Measurements from ENCODE around the gene SH3BP2. TPM values are rescaled to one million over a fixed set of nuclear protein-coding genes. Genes with fewer than 3 reads are reported as not detected.

SH3BP2 gene
- 7.9 and 13.2 TPM in 2 replicates for total RNA-seq

GRCh38 chr4:2792711-2793585 lies at the start of gene SH3BP2:
Gene SH3BP2, plus strand, starts transcription at chr4:2793085. Its CDS starts 27,533 bp downstream, at chr4:2820618.

GRCh38 chr4:2755821-2756690 lies 36.8 kb upstream of the SH3BP2 start, which contains the start of gene TNIP2:
Gene TNIP2, minus strand, starts transcription at chr4:2756336. Its CDS starts 47 bp downstream, at chr4:2756289.

GRCh38 chr4:2843263-2843940 lies 50.5 kb downstream of the SH3BP2 start, which contains the start of gene ADD1:
Gene ADD1, plus strand, starts transcription at chr4:2843844. Its CDS starts 32,072 bp downstream, at chr4:2875916.

Other genes with a start within 250 kb of the SH3BP2 start
- 48.2 and 62.9 TPM in 2 replicates for gene TNIP2, start 36.7 kb upstream of the SH3BP2 start, total RNA-seq
- gene ADD1, start 50.8 kb downstream of the SH3BP2 start, total RNA-seq: 107 and 134 TPM in 2 replicates
- gene NOP14, start 170.3 kb downstream of the SH3BP2 start, total RNA-seq: 17.8 and 38.9 TPM in 2 replicates
- 3.5 and 5.9 TPM in 2 replicates for gene GRK4, start 170.5 kb downstream of the SH3BP2 start, total RNA-seq

Data from regular cardiac myocyte (primary cell).